Measurements from ENCODE around the gene PRPF38A.

Gene PRPF38A

GRCh38 chr1:52436817-52437216 lies 32.4 kb downstream of the PRPF38A start:
- H3K14ac ChIP-seq (ENCODE audit: low read length): no peak overlapping the region
- H3K27me3 ChIP-seq (ENCODE audit: insufficient read depth, low read length): no peaks in the 10 kb centered on the region
- no peak for DNase-seq
- H2BK5ac ChIP-seq (ENCODE audit: low read depth, low read length, poor library complexity): no peak overlapping the region
- H3K36me3 ChIP-seq (ENCODE audit: control insufficient read depth in 1 of 2, insufficient read depth in 2 of 2, low read length in 2 of 2): peaks cover 11 to 16% of the 10 kb centered on the region in 2 experiments
- H4K12ac ChIP-seq (ENCODE audit: low read depth, low read length): no peak overlapping the region
- no CpG with 5 or more reads among the region's 7 CpGs for WGBS (ENCODE audit: extremely low coverage, insufficient coverage, insufficient read length)
- H2AFZ ChIP-seq (ENCODE audit: insufficient read depth, low read length, poor library complexity): no peak overlapping the region
- no peak overlapping the region for H4K8ac ChIP-seq (ENCODE audit: low read depth, low read length)
- no peaks in the 10 kb centered on the region for H3K79me2 ChIP-seq (ENCODE audit: control insufficient read depth, insufficient read depth, low read length, poor library complexity)
- H3K79me1 ChIP-seq (ENCODE audit: low read length): no peaks in the 10 kb centered on the region
- H2BK120ac ChIP-seq (ENCODE audit: insufficient read depth, low read length, poor library complexity): no peak overlapping the region
- no peak overlapping the region for H2AK5ac ChIP-seq (ENCODE audit: low read length)
- H2BK12ac ChIP-seq (ENCODE audit: low read length): no peak overlapping the region
- H3K27ac ChIP-seq (ENCODE audit: low read depth, low read length): no peak overlapping the region
- no peak overlapping the region for H3K4me3 ChIP-seq (ENCODE audit: low read depth, low read length)
- no peak overlapping the region for H3K18ac ChIP-seq (ENCODE audit: low read length)
- no peaks in the 10 kb centered on the region for H3K9me3 ChIP-seq (ENCODE audit: insufficient read depth, low read depth, low read length)
- no peaks in the 10 kb centered on the region for H3K4me1 ChIP-seq (ENCODE audit: control insufficient read depth in 1 of 2, insufficient read depth in 2 of 2, low read length in 2 of 2)
- H3K23ac ChIP-seq (ENCODE audit: low read length): no peak overlapping the region
- no peak overlapping the region for H3K4me2 ChIP-seq (ENCODE audit: low read length)
- H3K4ac ChIP-seq (ENCODE audit: low read depth, low read length): no peak overlapping the region
- H3K9ac ChIP-seq (ENCODE audit: low read length): no peak overlapping the region
- H4K91ac ChIP-seq (ENCODE audit: low read depth, low read length): no peak overlapping the region

GRCh38 chr1:52439976-52440375 lies 35.6 kb downstream of the PRPF38A start:
- H3K4ac ChIP-seq (ENCODE audit: low read depth, low read length): no peak overlapping the region
- H3K4me1 ChIP-seq (ENCODE audit: control insufficient read depth in 1 of 2, insufficient read depth in 2 of 2, low read length in 2 of 2): no peaks in the 10 kb centered on the region
- H4K12ac ChIP-seq (ENCODE audit: low read depth, low read length): no peak overlapping the region
- no peak overlapping the region for H3K18ac ChIP-seq (ENCODE audit: low read length)
- no peak overlapping the region for H2BK5ac ChIP-seq (ENCODE audit: low read depth, low read length, poor library complexity)
- H3K4me2 ChIP-seq (ENCODE audit: low read length): no peak overlapping the region
- H4K8ac ChIP-seq (ENCODE audit: low read depth, low read length): no peak overlapping the region
- H3K36me3 ChIP-seq (ENCODE audit: control insufficient read depth in 1 of 2, insufficient read depth in 2 of 2, low read length in 2 of 2): peaks cover 8 to 23% of the 10 kb centered on the region in 2 experiments
- H3K4me3 ChIP-seq (ENCODE audit: low read depth, low read length): no peak overlapping the region
- no peak overlapping the region for H4K91ac ChIP-seq (ENCODE audit: low read depth, low read length)
- no peak overlapping the region for H3K23ac ChIP-seq (ENCODE audit: low read length)
- no CpG with 5 or more reads among the region's 4 CpGs for WGBS (ENCODE audit: extremely low coverage, insufficient coverage, insufficient read length)
- no peak overlapping the region for H3K27ac ChIP-seq (ENCODE audit: low read depth, low read length)
- H3K9ac ChIP-seq (ENCODE audit: low read length): no peak overlapping the region
- H2BK120ac ChIP-seq (ENCODE audit: insufficient read depth, low read length, poor library complexity): no peak overlapping the region
- H3K79me1 ChIP-seq (ENCODE audit: low read length): no peaks in the 10 kb centered on the region
- H3K79me2 ChIP-seq (ENCODE audit: control insufficient read depth, insufficient read depth, low read length, poor library complexity): no peaks in the 10 kb centered on the region
- no peak overlapping the region for H2BK12ac ChIP-seq (ENCODE audit: low read length)
- H2AK5ac ChIP-seq (ENCODE audit: low read length): no peak overlapping the region
- no peak overlapping the region for H3K14ac ChIP-seq (ENCODE audit: low read length)
- DNase-seq: no peak
- no peaks in the 10 kb centered on the region for H3K9me3 ChIP-seq (ENCODE audit: insufficient read depth, low read depth, low read length)
- H3K27me3 ChIP-seq (ENCODE audit: insufficient read depth, low read length): no peaks in the 10 kb centered on the region
- no peak overlapping the region for H2AFZ ChIP-seq (ENCODE audit: insufficient read depth, low read length, poor library complexity)

GRCh38 chr1:52444463-52444862 lies 40.1 kb downstream of the PRPF38A start:
- no CpG with 5 or more reads among the region's 2 CpGs for WGBS (ENCODE audit: extremely low coverage, insufficient coverage, insufficient read length)

GRCh38 chr1:52454127-52454526 lies 49.7 kb downstream of the PRPF38A start:
- no peak overlapping the region for H4K91ac ChIP-seq (ENCODE audit: low read depth, low read length)
- no peak overlapping the region for H3K9ac ChIP-seq (ENCODE audit: low read length)
- no peak overlapping the region for H2BK120ac ChIP-seq (ENCODE audit: insufficient read depth, low read length, poor library complexity)
- H3K4me1 ChIP-seq (ENCODE audit: control insufficient read depth in 1 of 2, insufficient read depth in 2 of 2, low read length in 2 of 2): no peaks in the 10 kb centered on the region
- no peaks in the 10 kb centered on the region for H3K27me3 ChIP-seq (ENCODE audit: insufficient read depth, low read length)
- H2AFZ ChIP-seq (ENCODE audit: insufficient read depth, low read length, poor library complexity): no peak overlapping the region
- H3K79me1 ChIP-seq (ENCODE audit: low read length): no peaks in the 10 kb centered on the region
- no peak overlapping the region for H3K4me3 ChIP-seq (ENCODE audit: low read depth, low read length)
- no peak overlapping the region for H3K23ac ChIP-seq (ENCODE audit: low read length)
- H3K79me2 ChIP-seq (ENCODE audit: control insufficient read depth, insufficient read depth, low read length, poor library complexity): no peaks in the 10 kb centered on the region
- H2BK5ac ChIP-seq (ENCODE audit: low read depth, low read length, poor library complexity): no peak overlapping the region
- no peak overlapping the region for H3K27ac ChIP-seq (ENCODE audit: low read depth, low read length)
- no peak overlapping the region for H2BK12ac ChIP-seq (ENCODE audit: low read length)
- WGBS (ENCODE audit: extremely low coverage, insufficient coverage, insufficient read length): no CpG with 5 or more reads among the region's 1 CpG
- H3K18ac ChIP-seq (ENCODE audit: low read length): no peak overlapping the region
- H2AK5ac ChIP-seq (ENCODE audit: low read length): no peak overlapping the region
- DNase-seq: no peak
- H3K14ac ChIP-seq (ENCODE audit: low read length): no peak overlapping the region
- no peak overlapping the region for H3K4ac ChIP-seq (ENCODE audit: low read depth, low read length)
- H3K4me2 ChIP-seq (ENCODE audit: low read length): no peak overlapping the region
- H4K12ac ChIP-seq (ENCODE audit: low read depth, low read length): no peak overlapping the region
- H4K8ac ChIP-seq (ENCODE audit: low read depth, low read length): no peak overlapping the region
- no peaks in the 10 kb centered on the region for H3K9me3 ChIP-seq (ENCODE audit: insufficient read depth, low read depth, low read length)
- H3K36me3 ChIP-seq (ENCODE audit: control insufficient read depth in 1 of 2, insufficient read depth in 2 of 2, low read length in 2 of 2): peaks cover 3 to 8% of the 10 kb centered on the region in 2 experiments

More at GRCh38 chr1:52444463-52444862, 40.1 kb downstream of the PRPF38A start:
- H2BK12ac ChIP-seq (ENCODE audit: low read length): no peak overlapping the region
- H3K4me3 ChIP-seq (ENCODE audit: low read depth, low read length): no peak overlapping the region
- no peaks in the 10 kb centered on the region for H3K79me2 ChIP-seq (ENCODE audit: control insufficient read depth, insufficient read depth, low read length, poor library complexity)
- DNase-seq: no peak
- no peak overlapping the region for H2AFZ ChIP-seq (ENCODE audit: insufficient read depth, low read length, poor library complexity)
- no peak overlapping the region for H3K18ac ChIP-seq (ENCODE audit: low read length)
- no peaks in the 10 kb centered on the region for H3K4me1 ChIP-seq (ENCODE audit: control insufficient read depth in 1 of 2, insufficient read depth in 2 of 2, low read length in 2 of 2)
- H2AK5ac ChIP-seq (ENCODE audit: low read length): no peak overlapping the region
- no peaks in the 10 kb centered on the region for H3K9me3 ChIP-seq (ENCODE audit: insufficient read depth, low read depth, low read length)
- H4K91ac ChIP-seq (ENCODE audit: low read depth, low read length): no peak overlapping the region
- H3K27ac ChIP-seq (ENCODE audit: low read depth, low read length): no peak overlapping the region
- no peak overlapping the region for H3K14ac ChIP-seq (ENCODE audit: low read length)
- no peak overlapping the region for H4K8ac ChIP-seq (ENCODE audit: low read depth, low read length)
- no peak overlapping the region for H3K4me2 ChIP-seq (ENCODE audit: low read length)
- no peak overlapping the region for H3K4ac ChIP-seq (ENCODE audit: low read depth, low read length)
- H3K79me1 ChIP-seq (ENCODE audit: low read length): no peaks in the 10 kb centered on the region
- H2BK120ac ChIP-seq (ENCODE audit: insufficient read depth, low read length, poor library complexity): no peak overlapping the region
- H2BK5ac ChIP-seq (ENCODE audit: low read depth, low read length, poor library complexity): no peak overlapping the region
- no peak overlapping the region for H4K12ac ChIP-seq (ENCODE audit: low read depth, low read length)
- H3K36me3 ChIP-seq (ENCODE audit: control insufficient read depth in 1 of 2, insufficient read depth in 2 of 2, low read length in 2 of 2): peaks cover 8 to 14% of the 10 kb centered on the region in 2 experiments
- H3K27me3 ChIP-seq (ENCODE audit: insufficient read depth, low read length): no peaks in the 10 kb centered on the region
- no peak overlapping the region for H3K23ac ChIP-seq (ENCODE audit: low read length)
- H3K9ac ChIP-seq (ENCODE audit: low read length): no peak overlapping the region

Data from trophoblast cell (in vitro differentiated cells and primary cell).